ENCODE results near the gene PLEKHD1. TPM values are rescaled to one million over a fixed set of nuclear protein-coding genes. Genes with fewer than 3 reads are reported as not detected.

Gene PLEKHD1
- total RNA-seq, 1 experiment from 2014 or later = 0.37 TPM

- peaks cover 12% of the 10 kb centered on the region for H3K27me3 ChIP-seq (replicated peaks; ENCODE audit: insufficient read depth, low read depth, low read length, poor library complexity)
- intact Hi-C loops (cut with micrococcal nuclease; ENCODE audit: unreplicated experiment) = no loop called here
- ChIA-PET CTCF (no interaction called here), POLR2A (ENCODE audit: low non-redundant PET) (no interaction called here)
- H3K4me3 ChIP-seq (ENCODE audit: low read depth, low read length, poor library complexity, severe bottlenecking) = no peak overlapping the region
- H3K9me3 ChIP-seq (ENCODE audit: low read depth, low read length, poor library complexity, severe bottlenecking) = no peaks in the 10 kb centered on the region
- DNase-seq (ENCODE audit: low spot score) = no peak
- TF ChIP-seq CTCF (conservative IDR thresholded peaks at IDR 0.05; ENCODE audit: low read depth, low read length) (no peak), EZH2 (IDR thresholded peaks at IDR 0.05; ENCODE audit: borderline replicate concordance, low read depth, low read length, poor library complexity, severe bottlenecking) (no peak)
- no peaks in the 10 kb centered on the region for H3K36me3 ChIP-seq (ENCODE audit: insufficient read depth, low read length, poor library complexity, severe bottlenecking)
- no TSS peak for BruUV-seq (replicated peaks)
- no peaks in the 10 kb centered on the region for H3K4me1 ChIP-seq (ENCODE audit: insufficient read depth, low read length, poor library complexity, severe bottlenecking)
- no peak overlapping the region for H3K27ac ChIP-seq (ENCODE audit: low read depth, low read length, poor library complexity, severe bottlenecking)
These were observed 4.8 kb upstream of the PLEKHD1 start for GRCh38 chr14:69479696-69480095.

- H3K9me3 ChIP-seq (ENCODE audit: low read depth, low read length, poor library complexity, severe bottlenecking) = no peaks in the 10 kb centered on the region
- no peaks in the 10 kb centered on the region for H3K4me1 ChIP-seq (ENCODE audit: insufficient read depth, low read length, poor library complexity, severe bottlenecking)
- no peak for DNase-seq (ENCODE audit: low spot score)
- no peak overlapping the region for H3K4me3 ChIP-seq (ENCODE audit: low read depth, low read length, poor library complexity, severe bottlenecking)
- CTCF ChIA-PET = interaction anchor here (0.7 kb wide), 1 partner anchor 1865 kb away, joined by 3 read pairs; no protein-coding TSS in a partner anchor
- no TSS peak for BruUV-seq (replicated peaks)
- intact Hi-C loops (cut with micrococcal nuclease; ENCODE audit: unreplicated experiment) = no loop called here
- H3K36me3 ChIP-seq (ENCODE audit: insufficient read depth, low read length, poor library complexity, severe bottlenecking) = no peaks in the 10 kb centered on the region
- no peak overlapping the region for H3K27ac ChIP-seq (ENCODE audit: low read depth, low read length, poor library complexity, severe bottlenecking)
- peaks cover 16% of the 10 kb centered on the region for H3K27me3 ChIP-seq (replicated peaks; ENCODE audit: insufficient read depth, low read depth, low read length, poor library complexity)
- POLR2A ChIA-PET (ENCODE audit: low non-redundant PET) = no interaction called here
- TF ChIP-seq EZH2 (IDR thresholded peaks at IDR 0.05; ENCODE audit: borderline replicate concordance, low read depth, low read length, poor library complexity, severe bottlenecking) = no peak
These were observed 4.4 kb upstream of the PLEKHD1 start for GRCh38 chr14:69480136-69480535.

GRCh38 chr14:69481815-69482568 is 2.5 kb upstream of the PLEKHD1 start:
- ChIA-PET POLR2A (ENCODE audit: low non-redundant PET) (no interaction called here), CTCF (no interaction called here)
- Histone ChIP-seq H3K27me3 (replicated peaks; ENCODE audit: insufficient read depth, low read depth, low read length, poor library complexity) (peaks cover 18% of the 10 kb centered on the region), H3K36me3 (ENCODE audit: insufficient read depth, low read length, poor library complexity, severe bottlenecking) (no peaks in the 10 kb centered on the region), H3K4me3 (ENCODE audit: low read depth, low read length, poor library complexity, severe bottlenecking) (no peak overlapping the region), H3K9me3 (ENCODE audit: low read depth, low read length, poor library complexity, severe bottlenecking) (no peaks in the 10 kb centered on the region), H3K4me1 (ENCODE audit: insufficient read depth, low read length, poor library complexity, severe bottlenecking) (peaks cover 3% of the 10 kb centered on the region), H3K27ac (ENCODE audit: low read depth, low read length, poor library complexity, severe bottlenecking) (no peak overlapping the region)
- intact Hi-C loops (cut with micrococcal nuclease; ENCODE audit: unreplicated experiment) = no loop called here
- TF ChIP-seq EZH2 (IDR thresholded peaks at IDR 0.05; ENCODE audit: borderline replicate concordance, low read depth, low read length, poor library complexity, severe bottlenecking) = no peak
- no peak for TF ChIP-seq CTCF (conservative IDR thresholded peaks at IDR 0.05; ENCODE audit: low read depth, low read length)
- BruUV-seq (replicated peaks) = no TSS peak
- DNase-seq (ENCODE audit: low spot score) = no peak
